HepG2 (cell line): Measurements from ENCODE around the gene CHST11. TPM values are rescaled to one million over a fixed set of nuclear protein-coding genes. Genes with fewer than 3 reads are reported as not detected.

Experiments
- ATAC-seq: fragments of 200-7000 bp; cut with Tn5 transposase; 3 replicates; pipeline ENCODE4 v1.9.1; 2020; ENCODE audit warnings: mild to moderate bottlenecking, moderate library complexity
- BruUV-seq: library from RNA; stranded (reverse); fragments of 400-500 nt; replicated peaks from 2 replicates; lab custom pipeline; 2021; lab: Mats Ljungman, UMichigan
- CTCF ChIA-PET: fragments of 300-600 bp; formaldehyde crosslinking; extraction: SDS; loops from one replicate; lab custom pipeline; 2021; ENCODE audit warnings: low total read pairs, inconsistent platforms, low intra/inter-chr PET ratio; lab: Yijun Ruan, JAX
- POLR2A ChIA-PET: fragments of 350-600 bp; sonication (Branson Sonifier 250); formaldehyde crosslinking; loops from one replicate; lab custom pipeline; 2020; ENCODE audit warnings: antibody characterized with exemption, inconsistent platforms; lab: Yijun Ruan, JAX
- DNase-seq: peaks from one replicate; pipeline ENCODE4 v3.0.0-alpha.2; 2015; ENCODE audit warnings: low spot score
- FAIRE-seq: peaks from 3 replicates; lab custom pipeline; 2011; peaks lifted over from hg19 to GRCh38; lab: Jason Lieb, UNC
- H2AFZ ChIP-seq: one replicate; pipeline ENCODE4 v1.6.1; 2011; ENCODE audit warnings: low read length, inconsistent platforms
- H3K27ac ChIP-seq: fragments of 300-600 bp; 3 replicates; pipeline ENCODE4 v1.8.0; 2011; ENCODE audit warnings: mixed run types, mild to moderate bottlenecking, mixed read lengths, low read length, inconsistent platforms; ENCODE audit not compliant: insufficient read depth; ENCODE audit errors: extremely low read length
- H3K27me3 ChIP-seq, 2 experiments: fragments of 200-600 bp in 1 of 2; 2 replicates in 1 of 2; 3 replicates in 1 of 2; pipeline versions ENCODE4 v1.6.0 to v1.8.0; 2011; ENCODE audit warnings: low read length in 2 of 2, mild to moderate bottlenecking in 2 of 2, moderate library complexity in 2 of 2, inconsistent platforms in 1 of 2; ENCODE audit not compliant: insufficient read depth in 2 of 2, control insufficient read depth in 1 of 2
- H3K36me3 ChIP-seq, 2 experiments: fragments of 200-600 bp in 1 of 2; replicated peaks in 1 of 2; 2 replicates in 1 of 2; 3 replicates in 1 of 2; pipeline versions ENCODE4 v1.5.1 to v1.8.0; 2011; ENCODE audit warnings: low read length in 2 of 2, inconsistent platforms in 1 of 2; ENCODE audit not compliant: insufficient read depth in 2 of 2, control insufficient read depth in 1 of 2
- H3K4me1 ChIP-seq: 2 replicates; pipeline ENCODE4 v1.5.1; 2012; ENCODE audit warnings: low read length, inconsistent platforms; ENCODE audit not compliant: insufficient read depth
- H3K4me2 ChIP-seq: 2 replicates; pipeline ENCODE4 v1.6.0; 2011; ENCODE audit warnings: low read depth, low read length, inconsistent platforms
- H3K4me3 ChIP-seq, 3 experiments: fragments of 200-600 bp in 1 of 3; sonication (generic), shearing (Covaris generic) in 1 of 3; replicated peaks in 1 of 3; 2 replicates each; pipeline ENCODE4 v1.5.1; 2011 to 2016; ENCODE audit warnings: low read length in 3 of 3, inconsistent platforms in 2 of 3, low read depth in 2 of 3, mild to moderate bottlenecking in 2 of 3, control low read depth in 1 of 3, mixed read lengths in 1 of 3; ENCODE audit not compliant: insufficient read depth in 1 of 3
- H3K79me2 ChIP-seq: one replicate; pipeline ENCODE4 v1.6.1; 2011; ENCODE audit warnings: low read length, inconsistent platforms; ENCODE audit not compliant: insufficient read depth
- H3K9ac ChIP-seq: 2 replicates; pipeline ENCODE4 v1.6.0; 2011; ENCODE audit warnings: mild to moderate bottlenecking, low read depth, low read length, inconsistent platforms; ENCODE audit not compliant: insufficient read depth
- H3K9me3 ChIP-seq: 2 replicates; pipeline ENCODE4 v1.5.1; 2012; ENCODE audit warnings: mild to moderate bottlenecking, low read length
- H4K20me1 ChIP-seq: 2 replicates; pipeline ENCODE4 v1.6.0; 2011; ENCODE audit warnings: inconsistent platforms, mild to moderate bottlenecking, low read length, moderate library complexity; ENCODE audit not compliant: insufficient read depth
- CTCF ChIP-seq: sonication (generic); formaldehyde crosslinking; IDR thresholded peaks from 2 replicates; pipeline ENCODE4 v1.5.0; 2020; ENCODE audit warnings: mild to moderate bottlenecking, missing genetic modification reagents, moderate library complexity
- ERF ChIP-seq: IDR thresholded peaks from 2 replicates; pipeline ENCODE4 v1.6.1; 2018; ENCODE audit warnings: missing biosample characterization, missing genetic modification reagents
- FOXO4 ChIP-seq: sonication (generic); formaldehyde crosslinking; conservative IDR thresholded peaks from 2 replicates; pipeline ENCODE4 v1.8.1; 2023; ENCODE audit warnings: missing genetic modification reagents
- IKZF4 ChIP-seq: sonication (generic); formaldehyde crosslinking; IDR thresholded peaks from 2 replicates; pipeline ENCODE4 v1.5.1; 2020; ENCODE audit warnings: borderline replicate concordance, mild to moderate bottlenecking, low read depth, missing genetic modification reagents; ENCODE audit errors: not compliant biosample characterization
- MBNL3 ChIP-seq: fragments of 250-450 bp; sonication (Bioruptor Pico); conservative IDR thresholded peaks from 2 replicates; pipeline ENCODE4 v1.8.0; 2022; ENCODE audit warnings: mild to moderate bottlenecking, inconsistent platforms
- MTA3 ChIP-seq: sonication (generic); formaldehyde crosslinking; IDR thresholded peaks from 2 replicates; pipeline ENCODE4 v1.4.0; 2020; ENCODE audit warnings: missing genetic modification reagents
- YEATS2 ChIP-seq: sonication (generic); formaldehyde crosslinking; IDR thresholded peaks from 2 replicates; pipeline ENCODE4 v1.4.0; 2020; ENCODE audit warnings: missing genetic modification reagents, borderline replicate concordance
- ZFP82 ChIP-seq: sonication (generic); formaldehyde crosslinking; IDR thresholded peaks from 2 replicates; pipeline ENCODE4 v1.5.1; 2020; ENCODE audit warnings: mild to moderate bottlenecking, missing genetic modification reagents, borderline replicate concordance
- ZMYM2 ChIP-seq: sonication (generic); formaldehyde crosslinking; IDR thresholded peaks from 2 replicates; pipeline ENCODE4 v1.8.0; 2022; ENCODE audit warnings: mild to moderate bottlenecking, missing genetic modification reagents
- ZNF124 ChIP-seq: sonication (generic); formaldehyde crosslinking; IDR thresholded peaks from 2 replicates; pipeline ENCODE4 v1.4.0; 2020; ENCODE audit warnings: missing genetic modification reagents
- ZNF24 ChIP-seq: fragments of 450-650 bp; IDR thresholded peaks from 2 replicates; pipeline ENCODE4 v1.6.1; 2017; ENCODE audit warnings: antibody characterized with exemption, mild to moderate bottlenecking
- ZNF296 ChIP-seq: sonication (generic); formaldehyde crosslinking; conservative IDR thresholded peaks from 2 replicates; pipeline ENCODE4 v1.5.0; 2020; ENCODE audit warnings: mild to moderate bottlenecking, missing genetic modification reagents
- ZXDC ChIP-seq: sonication (generic); formaldehyde crosslinking; IDR thresholded peaks from 2 replicates; pipeline ENCODE4 v1.5.0; 2020; ENCODE audit warnings: mild to moderate bottlenecking, missing genetic modification reagents
- WGBS: methylation state at CpG from one replicate; pipeline ENCODE4 v1.1.6; 2017; ENCODE audit warnings: low lambda C conversion rate; 5-methylcytosine and 5-hydroxymethylcytosine counted together
- in situ Hi-C: cut with HindIII; loops from 2 replicates; pipeline ENCODE4 v1.10.0; 2017; ENCODE audit warnings: low pct_unique_long_range_greater_than_20kb; ENCODE audit not compliant: extremely low pct_ligation_motif_present
- intact Hi-C: fragments of 100-400 bp; cut with micrococcal nuclease; formaldehyde crosslinking; loops from one replicate; pipeline ENCODE4 v1.10.0; 2022; ENCODE audit not compliant: unreplicated experiment
- polyA plus RNA-seq, 8 experiments: library from polyadenylated mRNA; depleted of rRNA in 3 of 8; stranded (reverse) in 7 of 8; unstranded in 1 of 8; fragments of >200 nt; fragmentation: Illumina TruSeq in 4 of 8; extraction: Trizol in 4 of 8; gene quantifications; 2 replicates each; pipeline versions ENCODE4 v1.2.1 to v1.2.3, GENCODE V29; 2011 to 2016; ENCODE audit warnings: low read depth in 4 of 8, missing spikeins in 1 of 8, mixed read lengths in 1 of 8; ENCODE audit not compliant: insufficient read depth in 1 of 8
- total RNA-seq, 5 experiments: library from RNA; depleted of rRNA; stranded (reverse); fragments of >200 nt; fragmentation: Illumina TruSeq; extraction: Trizol; gene quantifications; 2 replicates each; pipeline ENCODE4 v1.2.3, GENCODE V29; 2016; ENCODE audit warnings: low read depth in 1 of 5
- TF ChIP-seq, protein P1 (sequence below): sonication (generic); formaldehyde crosslinking; IDR thresholded peaks from 2 replicates; pipeline ENCODE4 v1.4.0; 2020; ENCODE audit warnings: mild to moderate bottlenecking, missing genetic modification reagents
- TF ChIP-seq, protein P2 (sequence below): IDR thresholded peaks from 2 replicates; pipeline ENCODE4 v1.6.1; 2016; ENCODE audit warnings: missing biosample characterization, missing genetic modification reagents, low read depth

The CHST11 gene
- total and polyA plus RNA-seq, 2 of the 13 experiments (the other 11 are each of a cell fraction or from before 2014, with no cell fraction given): 0.15 TPM; not detected in 1

GRCh38 chr12:104603545-104603973 is 146.8 kb downstream of the CHST11 start:
- no peaks in the 10 kb centered on the region for H3K9me3 ChIP-seq
- no peak overlapping the region for H2AFZ ChIP-seq
- no peaks in the 10 kb centered on the region for H3K4me1 ChIP-seq
- no peaks in the 10 kb centered on the region for H3K79me2 ChIP-seq
- no peaks in the 10 kb centered on the region for H4K20me1 ChIP-seq
- no peaks in the 10 kb centered on the region for H3K36me3 ChIP-seq
- no peak overlapping the region for H3K4me3 ChIP-seq
- POLR2A ChIA-PET: no interaction called here
- CTCF ChIA-PET: no interaction called here
- H3K4me2 ChIP-seq: no peak overlapping the region
- 14% methylated on average over 1 of the region's 1 CpG for WGBS
- no peak overlapping the region for H3K9ac ChIP-seq
- no peak for ATAC-seq
- intact Hi-C loops (no loop called here), in situ Hi-C loops (no loop called here)
- BruUV-seq: no TSS peak
- H3K27ac ChIP-seq: no peak overlapping the region
- no peaks in the 10 kb centered on the region; a peak in 2 of 5 replicates for H3K27me3 ChIP-seq
- no peak for DNase-seq
- no peak for FAIRE-seq
- TF ChIP-seq ZFP82: no peak
- no peak for TF ChIP-seq ZNF296 (CRISPR knock-in tag)
- TF ChIP-seq MBNL3 (CRISPR knock-in tag): no peak
- TF ChIP-seq MTA3 (CRISPR knock-in tag): no peak
- no peak for TF ChIP-seq ERF (CRISPR knock-in tag)
- TF ChIP-seq IKZF4 (CRISPR knock-in tag): no peak
- TF ChIP-seq ZNF24: no peak
- TF ChIP-seq, protein P1, sequence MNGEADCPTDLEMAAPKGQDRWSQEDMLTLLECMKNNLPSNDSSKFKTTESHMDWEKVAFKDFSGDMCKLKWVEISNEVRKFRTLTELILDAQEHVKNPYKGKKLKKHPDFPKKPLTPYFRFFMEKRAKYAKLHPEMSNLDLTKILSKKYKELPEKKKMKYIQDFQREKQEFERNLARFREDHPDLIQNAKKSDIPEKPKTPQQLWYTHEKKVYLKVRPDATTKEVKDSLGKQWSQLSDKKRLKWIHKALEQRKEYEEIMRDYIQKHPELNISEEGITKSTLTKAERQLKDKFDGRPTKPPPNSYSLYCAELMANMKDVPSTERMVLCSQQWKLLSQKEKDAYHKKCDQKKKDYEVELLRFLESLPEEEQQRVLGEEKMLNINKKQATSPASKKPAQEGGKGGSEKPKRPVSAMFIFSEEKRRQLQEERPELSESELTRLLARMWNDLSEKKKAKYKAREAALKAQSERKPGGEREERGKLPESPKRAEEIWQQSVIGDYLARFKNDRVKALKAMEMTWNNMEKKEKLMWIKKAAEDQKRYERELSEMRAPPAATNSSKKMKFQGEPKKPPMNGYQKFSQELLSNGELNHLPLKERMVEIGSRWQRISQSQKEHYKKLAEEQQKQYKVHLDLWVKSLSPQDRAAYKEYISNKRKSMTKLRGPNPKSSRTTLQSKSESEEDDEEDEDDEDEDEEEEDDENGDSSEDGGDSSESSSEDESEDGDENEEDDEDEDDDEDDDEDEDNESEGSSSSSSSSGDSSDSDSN: no peak
- TF ChIP-seq CTCF (CRISPR knock-in tag): no peak
- TF ChIP-seq, protein P2, sequence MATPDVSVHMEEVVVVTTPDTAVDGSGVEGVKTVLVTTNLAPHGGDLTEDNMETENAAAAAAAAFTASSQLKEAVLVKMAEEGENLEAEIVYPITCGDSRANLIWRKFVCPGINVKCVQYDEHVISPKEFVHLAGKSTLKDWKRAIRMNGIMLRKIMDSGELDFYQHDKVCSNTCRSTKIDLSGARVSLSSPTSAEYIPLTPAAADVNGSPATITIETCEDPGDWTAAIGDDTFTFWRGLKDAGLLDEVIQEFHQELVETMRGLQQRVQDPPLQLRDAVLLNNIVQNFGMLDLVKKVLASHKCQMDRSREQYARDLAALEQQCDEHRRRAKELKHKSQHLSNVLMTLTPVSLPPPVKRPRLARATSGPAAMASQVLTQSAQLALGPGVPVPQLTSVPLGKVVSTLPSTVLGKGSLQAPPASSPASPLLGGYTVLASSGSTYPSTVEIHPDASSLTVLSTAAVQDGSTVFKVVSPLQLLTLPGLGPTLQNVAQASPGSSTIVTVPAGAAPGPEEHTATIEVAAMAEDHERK (CRISPR knock-in tag): no peak
- no peak for TF ChIP-seq ZXDC (CRISPR knock-in tag)
- no peak for TF ChIP-seq ZMYM2 (CRISPR knock-in tag)
- no peak for TF ChIP-seq YEATS2
- no peak for TF ChIP-seq ZNF124 (CRISPR knock-in tag)
- TF ChIP-seq FOXO4 (CRISPR knock-in tag): no peak
